ENCODE measurements around the gene PIGB.

The PIGB gene

GRCh38 chr15:55358471-55358870 is 39.4 kb downstream of the PIGB start:
- TF ChIP-seq CTCF (IDR thresholded peaks at IDR 0.05; ENCODE audit: low read depth, low read length): no peak
- DNase-seq (ENCODE audit: extremely low read depth, low read depth): no peak

GRCh38 chr15:55360256-55360655 is 41.2 kb downstream of the PIGB start:
- no peak for DNase-seq (ENCODE audit: extremely low read depth, low read depth)
- no peak for TF ChIP-seq CTCF (IDR thresholded peaks at IDR 0.05; ENCODE audit: low read depth, low read length)

DNA sequence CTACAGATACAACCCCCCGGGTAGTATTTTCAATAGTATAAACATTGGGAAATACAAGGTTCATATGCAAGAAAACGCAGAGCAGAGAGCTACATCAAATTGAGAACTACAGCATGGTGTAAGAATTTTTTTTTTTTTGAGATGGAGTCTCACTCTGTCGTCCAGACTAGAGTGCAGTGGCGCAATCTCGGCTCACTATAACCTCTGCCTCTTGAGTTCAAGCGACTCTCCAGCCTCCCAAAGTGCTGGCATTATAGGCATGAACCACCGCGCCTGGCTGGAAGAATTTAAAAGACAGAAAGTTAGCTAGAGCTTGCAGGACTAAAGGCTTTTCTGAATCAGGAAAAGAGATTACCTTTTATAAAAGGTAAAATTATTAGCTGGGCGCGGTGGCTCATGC is 42.0 kb downstream of the PIGB start:
- no peak for TF ChIP-seq CTCF (IDR thresholded peaks at IDR 0.05; ENCODE audit: low read depth, low read length)
- no peak for DNase-seq (ENCODE audit: extremely low read depth, low read depth)

- TF ChIP-seq CTCF (IDR thresholded peaks at IDR 0.05; ENCODE audit: low read depth, low read length): no peak
- no peak for DNase-seq (ENCODE audit: extremely low read depth, low read depth)
These were observed 43.6 kb downstream of the PIGB start for GRCh38 chr15:55362641-55363040.

DNA sequence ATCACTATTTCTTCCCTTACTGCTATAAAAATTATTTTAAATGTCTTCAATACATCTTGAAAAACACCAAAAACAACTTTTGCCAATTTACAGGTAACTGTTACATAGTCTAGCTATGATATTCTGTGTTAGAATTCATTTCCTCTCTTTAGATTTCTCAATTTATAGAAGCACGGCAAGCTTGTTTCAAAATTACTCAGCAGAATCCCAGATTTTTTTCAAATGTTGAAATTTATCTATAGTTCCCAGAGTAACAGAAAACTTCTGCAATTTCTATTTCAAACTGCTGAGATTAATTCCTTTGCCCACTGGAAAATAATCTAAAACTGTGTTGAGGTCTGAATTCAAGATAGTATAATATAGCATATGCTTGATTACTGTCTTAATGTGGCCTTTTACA is 48.0 kb downstream of the PIGB start:
- no peak for TF ChIP-seq CTCF (IDR thresholded peaks at IDR 0.05; ENCODE audit: low read depth, low read length)
- DNase-seq (ENCODE audit: extremely low read depth, low read depth): no peak

DNA sequence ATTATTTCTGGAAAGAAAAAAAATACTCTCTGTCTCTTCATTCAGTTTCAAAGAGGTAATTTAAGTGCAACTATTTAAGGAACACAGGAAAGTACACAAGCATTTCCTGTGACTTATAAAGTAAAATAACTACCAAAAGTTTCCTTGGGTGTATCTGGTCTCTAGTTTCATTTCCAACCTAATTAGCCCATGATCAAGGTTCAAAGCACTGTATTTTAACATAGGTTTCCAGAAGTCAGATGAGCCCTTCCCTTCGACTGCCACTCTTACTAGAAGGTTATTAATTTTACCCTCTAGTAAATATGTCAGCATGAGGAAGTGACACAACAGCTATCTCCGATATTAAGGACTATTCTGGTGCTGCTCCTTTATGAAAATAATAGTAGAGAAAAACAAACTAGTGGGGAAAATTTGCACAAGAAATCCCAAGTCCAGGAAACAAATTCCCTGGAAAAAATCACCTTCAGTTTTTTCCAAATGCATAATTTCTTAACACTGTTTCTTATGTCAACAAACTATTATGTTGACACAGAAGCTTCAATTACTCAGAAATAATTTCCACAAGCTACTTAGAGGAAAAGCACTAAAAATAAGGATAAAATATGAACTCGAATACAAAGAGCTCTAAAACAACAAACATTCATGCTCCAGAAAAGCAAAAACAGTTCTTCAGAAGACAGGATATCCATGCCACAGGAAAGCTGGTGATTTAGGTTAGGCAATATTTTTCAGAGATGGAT is 53.8 kb downstream of the PIGB start:
- no peak for TF ChIP-seq CTCF (IDR thresholded peaks at IDR 0.05; ENCODE audit: low read depth, low read length)
- no peak for DNase-seq (ENCODE audit: extremely low read depth, low read depth)

- TF ChIP-seq CTCF (IDR thresholded peaks at IDR 0.05; ENCODE audit: low read depth, low read length): no peak
These were observed 60.1 kb downstream of the PIGB start for GRCh38 chr15:55379095-55379494.

More at GRCh38 chr15:55379095-55379494, 60.1 kb downstream of the PIGB start:
- DNase-seq (ENCODE audit: extremely low read depth, low read depth): no peak

Data from AG09319 (cell line).